NOMO-1 (cell line): ENCODE measurements around the gene HHEX.

ENCODE experiments used
- DNase-seq, 2 experiments: peaks; one replicate each; lab custom pipeline; 2025; ENCODE audit not compliant: unreplicated experiment in 2 of 2; lab: John Stamatoyannopoulos, UW

HHEX gene

DNA sequence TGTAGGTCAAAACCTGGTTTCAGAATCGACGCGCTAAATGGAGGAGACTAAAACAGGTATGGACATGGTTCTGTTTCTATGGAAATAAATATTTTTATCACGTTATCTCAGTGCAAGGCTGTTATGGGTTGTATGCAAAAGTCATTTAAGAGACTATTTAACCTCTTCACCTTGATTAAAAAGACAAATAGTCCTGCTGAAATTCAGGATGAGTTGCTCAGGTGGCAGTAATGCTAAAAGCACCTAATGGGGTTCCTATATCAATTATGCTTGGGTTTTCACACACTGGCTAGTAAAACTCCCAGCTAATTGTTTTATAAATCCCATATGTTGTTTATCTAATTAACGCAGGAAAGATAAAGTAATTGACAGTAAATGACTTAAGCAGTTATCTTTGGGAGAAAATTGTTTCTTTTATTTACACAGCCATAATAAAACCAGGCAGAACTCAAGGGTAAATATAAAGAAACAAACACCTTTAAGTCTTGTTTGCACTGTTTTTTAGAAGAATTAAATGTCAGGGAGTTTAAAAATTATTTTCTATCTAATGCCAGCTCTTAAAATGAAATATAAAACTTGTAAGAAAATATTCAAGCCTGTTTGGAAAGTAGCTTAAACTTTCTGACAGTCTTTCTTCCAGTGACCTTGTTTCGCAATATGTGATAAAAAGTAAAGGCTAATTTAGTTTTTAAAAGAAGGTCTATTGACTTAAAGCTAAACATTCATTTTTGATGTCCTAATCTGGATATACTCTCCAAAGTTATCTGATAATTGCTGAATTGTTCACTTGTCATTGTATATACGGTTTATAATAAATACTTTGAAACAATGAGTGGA is 3.2 kb downstream of the HHEX start:
- DNase-seq = no peak

GRCh38 chr10:92693534-92693893 is 3.8 kb downstream of the HHEX start:
- DNase-seq = no peak

GRCh38 chr10:92695679-92696605 is 6.2 kb downstream of the HHEX start:
- no peak for DNase-seq

DNA sequence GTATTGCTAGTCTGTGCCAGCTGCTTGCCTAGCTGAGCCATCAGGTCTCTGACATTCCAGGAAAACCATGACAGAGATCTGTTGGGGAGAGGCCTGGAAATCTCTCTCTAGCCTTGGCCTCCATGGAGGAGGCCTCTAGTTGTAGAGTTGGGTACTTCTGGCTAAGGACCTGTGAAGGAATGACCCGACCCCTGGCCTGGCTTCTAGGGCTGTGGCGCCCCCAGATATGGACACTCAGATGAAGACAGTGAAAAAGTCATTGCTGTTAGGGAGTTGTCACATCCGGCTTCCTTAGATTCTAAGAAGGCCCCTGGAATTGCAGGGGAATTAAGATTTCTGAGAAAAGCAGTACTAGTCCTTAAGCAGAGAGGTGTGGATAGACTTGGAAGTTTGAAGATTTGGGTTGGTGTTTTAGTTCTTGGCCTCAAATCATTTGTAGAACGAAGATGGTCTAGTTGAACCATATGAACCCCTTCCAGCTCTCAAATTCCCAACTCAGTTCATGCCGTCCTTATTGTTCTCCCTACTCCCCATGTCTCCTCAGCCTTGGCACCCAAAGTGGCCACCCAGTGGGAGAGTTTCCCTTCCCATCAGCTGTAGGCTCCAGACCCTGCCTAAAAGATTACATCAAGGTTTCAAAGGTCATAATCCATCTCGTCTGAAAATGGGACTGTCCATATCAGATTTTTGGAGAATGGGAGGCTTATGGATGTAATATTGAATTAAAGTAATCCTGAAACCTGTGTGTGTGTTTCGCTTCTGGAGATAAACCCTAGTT is 7.0 kb downstream of the HHEX start:
- no peak for DNase-seq

DNA sequence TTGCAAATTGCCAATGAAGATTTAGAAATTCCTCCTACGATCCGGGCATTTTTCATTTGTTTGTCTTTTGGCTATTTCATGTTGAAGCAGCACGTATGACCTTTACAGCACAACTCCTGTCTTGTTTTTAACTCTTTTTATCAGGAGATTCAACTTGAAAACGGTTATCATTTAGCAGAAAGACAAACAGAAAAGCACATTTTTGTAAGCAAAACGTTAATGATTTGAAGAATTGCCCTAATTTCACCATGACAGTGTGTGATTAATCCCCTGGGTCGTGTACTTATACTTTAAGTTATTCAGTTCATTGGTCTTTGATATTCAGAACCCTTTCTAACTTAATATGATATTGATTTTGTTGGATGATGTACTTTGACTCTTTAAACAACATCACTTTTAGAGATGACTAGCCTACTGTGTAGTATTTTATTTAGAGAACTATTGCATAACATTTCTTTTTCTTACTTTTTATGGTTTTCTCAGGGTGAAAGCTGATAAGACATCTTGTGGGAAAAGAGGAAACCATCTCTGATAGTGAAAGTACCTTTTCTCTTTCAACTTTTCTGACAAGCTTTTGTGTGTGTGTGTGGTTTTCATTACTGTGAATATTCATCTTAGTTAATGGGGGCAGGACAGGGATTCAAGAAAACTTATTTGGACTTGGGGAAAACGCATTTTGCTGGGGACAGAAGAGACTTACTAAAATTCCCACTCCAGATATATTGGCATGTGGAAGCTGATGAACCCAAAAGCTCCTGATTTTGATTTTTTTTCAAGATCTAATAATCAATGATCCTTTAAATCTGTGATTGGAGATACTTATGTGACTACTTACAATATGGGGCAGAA is 8.1 kb downstream of the HHEX start:
- DNase-seq = peak in 1 of 2 experiments; percentile 75

GRCh38 chr10:92699193-92699517 is 9.4 kb downstream of the HHEX start:
- no peak for DNase-seq

- peak in 1 of 2 experiments; percentile 7 for DNase-seq
These were observed 10.0 kb downstream of the HHEX start for GRCh38 chr10:92699518-92700381.

GRCh38 chr10:92702301-92702916 is 12.7 kb downstream of the HHEX start:
- peak in 1 of 2 experiments; percentile 34 for DNase-seq

- DNase-seq = peak; percentile 70 to 95
These were observed 22.5 kb downstream of the HHEX start for GRCh38 chr10:92712016-92712889.

GRCh38 chr10:92714152-92714845 is 24.5 kb downstream of the HHEX start:
- DNase-seq = no peak

DNA sequence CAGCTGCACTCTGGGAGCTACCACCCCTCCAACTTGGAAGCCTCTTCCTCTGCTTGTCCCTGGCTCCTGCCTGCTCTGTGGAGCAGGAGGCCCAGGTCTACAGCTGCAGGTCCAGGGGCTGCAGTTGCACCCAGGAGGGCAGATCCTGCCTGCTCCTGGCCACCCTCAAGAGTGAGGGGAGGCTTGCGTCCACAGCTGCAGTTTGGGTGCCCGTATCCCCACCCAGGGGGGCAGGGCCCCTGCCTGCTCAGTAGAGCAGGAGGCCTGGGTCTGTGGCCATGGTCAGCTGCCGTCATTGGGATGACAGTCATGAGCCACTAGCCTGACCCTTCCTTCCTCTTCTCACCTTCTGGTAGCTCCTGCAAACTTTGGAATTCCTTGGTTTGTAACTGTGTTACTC is 25.1 kb downstream of the HHEX start:
- DNase-seq = no peak

- no peak for DNase-seq
These were observed 30.5 kb downstream of the HHEX start for GRCh38 chr10:92719991-92720830.

DNA sequence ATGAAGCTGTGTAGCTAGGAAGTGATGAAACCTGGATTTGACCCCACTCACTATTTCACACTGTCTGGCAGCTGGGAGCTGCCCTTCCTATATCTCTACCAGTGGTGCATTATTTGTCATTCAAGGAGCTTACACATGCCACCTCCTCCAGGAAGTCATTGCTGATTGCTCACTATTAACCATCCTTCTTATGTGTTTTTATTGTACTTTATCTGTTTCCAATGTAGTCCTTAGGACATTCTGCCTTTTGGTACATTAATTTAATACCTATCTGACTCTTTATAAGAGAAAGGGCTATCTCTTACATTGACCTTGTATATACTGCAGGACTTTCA is 31.0 kb downstream of the HHEX start:
- DNase-seq = no peak

DNA sequence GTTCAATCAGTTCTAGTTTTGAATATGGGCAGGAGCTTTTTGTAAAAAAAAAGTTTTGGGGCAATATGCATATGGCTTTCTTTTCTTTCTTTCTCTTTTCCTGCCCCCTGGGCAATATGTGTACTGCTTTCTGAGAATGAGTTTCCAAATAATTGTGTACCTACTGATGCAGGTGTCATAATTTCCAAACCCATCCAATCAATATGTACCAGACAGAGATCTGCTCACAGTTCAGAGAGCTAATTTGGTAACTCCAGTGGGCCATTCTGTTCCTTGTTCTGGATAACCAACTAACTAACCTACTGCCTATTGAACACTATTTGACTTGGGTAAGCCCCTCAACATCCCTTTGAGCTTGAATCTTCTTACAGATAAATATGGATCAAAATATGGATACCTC is 32.6 kb downstream of the HHEX start:
- DNase-seq = no peak

- DNase-seq = no peak
These were observed 37.4 kb downstream of the HHEX start for GRCh38 chr10:92727141-92727540.

DNA sequence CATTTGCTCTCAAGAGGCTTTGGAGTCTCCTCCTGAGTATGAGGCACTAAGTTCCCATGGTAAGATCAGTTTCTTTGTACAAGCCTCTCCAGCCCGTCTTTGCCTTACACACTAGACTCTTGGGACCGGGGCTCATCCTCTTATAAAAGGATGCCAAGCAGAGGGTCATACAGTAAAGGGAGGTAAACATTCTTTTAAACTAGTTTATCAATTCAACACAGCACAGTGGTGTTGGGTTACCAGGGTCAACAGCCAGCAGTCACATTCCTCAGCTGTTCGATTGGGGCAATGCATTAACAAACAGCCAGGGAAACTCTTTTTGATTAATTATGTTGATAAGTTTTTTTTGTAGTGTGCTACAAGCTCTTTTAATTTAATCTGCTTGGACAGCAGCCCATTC is 37.8 kb downstream of the HHEX start:
- DNase-seq = no peak

DNA sequence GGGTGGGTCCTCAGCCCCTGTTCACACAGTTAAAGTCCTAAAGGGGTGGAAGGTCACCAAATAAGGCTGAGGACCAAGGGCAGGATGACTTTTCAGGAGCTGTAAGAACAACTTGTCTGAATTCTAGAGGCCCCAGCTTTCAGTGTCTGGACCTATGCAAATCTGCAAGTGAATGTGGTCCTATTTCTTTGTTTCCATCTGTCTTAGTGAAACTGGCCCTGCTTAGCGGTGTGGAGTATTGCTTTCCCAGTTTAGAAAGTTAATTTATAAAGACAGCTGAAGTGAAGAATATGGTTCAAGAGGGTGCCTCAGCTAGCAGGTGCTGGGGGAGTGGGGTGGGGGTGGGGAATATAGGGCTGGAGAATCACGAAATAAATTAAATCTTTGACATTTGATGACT is 40.1 kb downstream of the HHEX start:
- DNase-seq = no peak
